NCI-H345 treated with DMSO at 0.1 percent for 48 hours (cell line): Measurements from ENCODE around the gene SERPINE1.

ENCODE experiments used
- DNase-seq: peaks from one replicate; lab custom pipeline; 2025; ENCODE audit not compliant: unreplicated experiment; lab: John Stamatoyannopoulos, UW

Gene SERPINE1

DNA sequence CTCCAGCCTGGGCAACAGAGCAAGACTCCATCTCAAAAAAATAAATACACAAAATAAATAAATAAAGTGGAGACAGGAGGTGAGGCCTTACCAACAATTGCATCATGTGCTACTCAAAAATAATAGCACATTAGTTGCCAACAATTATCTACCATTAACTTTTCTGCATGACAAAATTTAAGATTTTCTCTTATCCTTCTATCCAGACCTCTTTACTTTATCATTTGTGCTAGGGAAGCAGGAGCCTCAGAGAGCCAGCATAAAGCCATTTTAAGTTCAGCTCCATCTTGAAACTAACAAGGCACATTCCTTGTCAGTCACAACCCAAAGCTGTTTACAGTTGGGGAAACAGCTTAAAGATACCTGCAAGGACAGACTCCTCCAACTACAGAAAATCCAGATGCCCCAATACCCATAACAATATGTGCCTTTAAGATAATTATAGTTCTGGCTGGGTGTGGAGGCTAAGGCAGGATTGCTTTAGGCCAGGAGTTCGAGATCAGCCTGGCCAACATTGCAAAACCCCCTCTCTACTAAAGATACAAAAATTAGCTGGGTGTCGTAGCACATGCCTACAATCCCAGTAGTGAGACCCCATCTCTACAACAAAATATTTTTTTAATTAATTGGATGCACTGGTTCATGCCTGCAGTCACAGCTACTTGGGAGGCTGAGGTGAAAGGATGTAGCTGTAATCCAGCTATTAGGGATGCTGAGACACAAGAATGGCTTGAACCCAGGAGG, 25.2 kb downstream of the SERPINE1 start:
- no peak for DNase-seq

DNA sequence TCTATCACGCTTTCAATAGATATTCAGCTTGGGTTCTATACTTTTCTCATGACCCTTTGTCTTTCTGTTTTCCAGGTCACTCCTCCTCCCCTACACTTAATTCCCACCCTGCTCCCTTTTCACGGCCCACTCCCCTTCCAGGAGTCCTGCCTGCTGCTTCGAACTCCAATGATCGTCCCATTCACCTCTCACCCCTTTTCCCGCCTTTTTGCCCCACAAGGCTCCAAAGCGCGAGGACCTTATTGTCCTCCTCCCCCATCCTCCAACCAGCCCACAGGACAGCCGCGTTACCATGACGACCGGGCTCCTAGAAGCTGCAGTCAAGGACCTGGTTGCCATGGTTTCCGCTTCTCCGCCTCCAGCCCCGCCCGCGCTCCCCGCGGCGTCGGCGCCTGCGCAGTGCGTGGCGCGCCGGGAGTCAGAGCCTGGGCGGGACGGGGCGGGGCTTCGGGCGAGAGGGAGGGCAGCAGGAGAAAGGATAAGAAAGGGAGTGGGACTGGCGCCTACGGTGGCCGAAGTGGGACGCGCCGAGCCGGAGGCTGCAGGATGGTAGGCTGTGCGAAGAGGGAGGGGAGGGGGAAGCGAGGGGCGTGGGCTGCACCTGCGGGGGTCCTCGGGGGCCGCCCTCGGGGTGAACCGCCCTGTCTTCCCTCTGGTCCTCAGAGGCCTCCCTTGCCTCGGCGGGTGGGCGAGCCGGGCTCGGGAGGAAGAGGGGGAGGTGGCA, 27.2 kb downstream of the SERPINE1 start, which contains the start of gene AP1S1:
Gene AP1S1, plus strand, starts transcription at position 508 of the 724 bp plus-strand sequence. Its CDS starts 39 bp downstream, at position 547.
- DNase-seq, result peak; percentile 76

GRCh38 chr7:101154693-101155102, 27.8 kb downstream of the SERPINE1 start:
- no peak for DNase-seq

- DNase-seq, result no peak
Observed at GRCh38 chr7:101155303-101155702, 28.4 kb downstream of the SERPINE1 start.

DNA sequence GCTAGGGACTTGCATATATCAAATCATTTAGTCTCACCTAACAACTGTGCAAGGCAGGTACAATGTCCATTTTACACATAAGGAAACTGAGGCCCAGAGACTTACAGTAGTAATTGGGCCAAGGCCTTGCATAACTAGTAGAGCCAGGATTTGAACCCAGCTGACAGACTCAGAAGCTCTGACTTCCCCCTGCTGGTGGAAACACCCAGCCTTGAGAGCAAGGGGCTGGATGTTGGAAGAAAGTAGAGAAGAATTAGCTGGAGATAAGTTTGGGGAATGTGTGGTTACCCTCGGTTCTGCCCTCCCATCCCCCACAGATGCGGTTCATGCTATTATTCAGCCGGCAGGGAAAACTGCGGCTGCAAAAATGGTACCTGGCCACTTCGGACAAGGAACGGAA, 29.4 kb downstream of the SERPINE1 start:
- no peak for DNase-seq

- DNase-seq, result no peak
Observed at GRCh38 chr7:101156866-101157589, 30.1 kb downstream of the SERPINE1 start.

DNA sequence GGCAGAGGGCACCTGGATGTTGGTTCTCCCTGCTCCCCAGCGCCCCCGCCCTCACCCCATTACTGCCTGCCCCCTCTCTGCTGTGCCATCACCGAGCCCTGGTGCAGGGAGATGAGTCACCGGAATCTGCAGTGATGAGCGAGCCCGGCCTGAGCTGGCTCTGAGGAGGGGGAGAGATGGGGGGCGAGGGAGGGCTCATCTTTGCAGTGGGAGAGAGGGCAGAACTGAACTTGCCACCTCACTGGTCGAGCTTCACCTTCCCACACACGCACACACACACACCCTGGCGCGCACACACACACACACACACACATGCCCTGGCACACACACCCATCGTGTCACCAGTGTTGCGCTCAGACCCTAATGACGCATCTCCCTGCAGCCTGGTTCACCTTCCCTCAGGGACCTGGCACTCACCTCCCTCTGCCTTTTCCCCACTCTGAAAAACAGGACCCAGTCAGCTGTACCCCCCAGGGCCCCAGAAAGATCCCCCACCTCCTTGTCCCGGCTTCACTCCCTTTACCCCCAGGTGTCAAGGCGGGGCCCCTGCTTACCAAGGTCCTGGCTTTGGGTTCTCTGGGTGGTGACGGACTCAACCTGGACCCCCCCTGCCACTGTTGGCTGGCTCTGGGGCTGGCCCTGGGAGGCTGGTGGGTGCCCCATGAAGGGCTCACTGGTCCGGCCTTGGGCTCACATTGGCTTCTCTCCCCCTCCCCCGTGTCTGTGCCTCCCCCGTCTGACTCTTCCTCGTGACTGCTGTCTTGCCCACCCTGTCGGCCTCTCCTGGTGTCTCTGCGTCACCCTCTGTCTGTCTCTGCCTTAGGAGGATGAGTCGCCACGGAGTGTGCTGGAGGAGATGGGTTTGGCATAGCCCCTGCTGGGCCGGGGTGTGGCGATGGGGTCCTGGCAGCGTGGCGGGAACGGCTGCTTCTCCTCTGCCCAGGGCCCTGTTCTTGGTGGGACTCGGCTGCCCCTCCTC, 33.1 kb downstream of the SERPINE1 start:
- no peak for DNase-seq

- DNase-seq, result no peak
Observed at GRCh38 chr7:101160910-101161309, 34.0 kb downstream of the SERPINE1 start.

GRCh38 chr7:101161692-101162471, 35.0 kb downstream of the SERPINE1 start:
- no peak for DNase-seq

DNA sequence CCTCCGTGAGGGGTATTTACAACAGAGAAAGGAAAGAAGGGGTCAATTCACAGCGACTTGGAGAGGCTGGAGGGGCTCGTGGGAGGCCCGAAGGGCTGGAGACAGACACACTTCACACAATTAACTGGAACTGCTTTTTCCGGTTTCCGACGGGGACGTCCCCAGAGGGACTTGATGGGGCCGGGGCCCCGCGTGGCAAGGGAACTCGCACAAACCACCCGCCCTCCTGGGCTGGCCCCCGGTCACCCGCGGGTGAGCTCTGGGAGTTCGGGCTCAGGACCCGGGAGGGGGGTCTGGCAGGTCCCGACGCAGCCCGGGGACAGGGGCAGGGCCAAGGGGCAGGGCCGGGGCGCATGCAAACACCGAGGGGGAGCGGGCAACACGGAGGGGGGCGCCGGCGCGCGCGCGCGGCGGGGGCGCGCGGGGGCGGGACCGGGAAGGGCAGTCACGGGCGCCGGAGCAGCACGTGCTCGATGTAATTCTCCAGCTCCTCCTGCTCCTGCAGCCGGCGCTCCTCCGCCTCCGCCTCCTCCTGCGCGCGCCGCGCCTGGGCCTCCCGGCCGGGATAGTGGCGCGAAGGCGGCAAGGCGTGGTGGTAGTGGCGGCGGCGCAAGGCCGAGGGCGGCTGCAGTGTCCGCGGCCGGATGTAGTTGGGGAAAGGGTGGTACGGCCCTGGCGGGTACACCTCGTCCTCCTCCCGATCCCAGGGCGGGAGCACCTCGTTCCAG, 35.8 kb downstream of the SERPINE1 start:
- DNase-seq, result no peak

GRCh38 chr7:101163279-101164070, 36.6 kb downstream of the SERPINE1 start:
- DNase-seq, result no peak

DNA sequence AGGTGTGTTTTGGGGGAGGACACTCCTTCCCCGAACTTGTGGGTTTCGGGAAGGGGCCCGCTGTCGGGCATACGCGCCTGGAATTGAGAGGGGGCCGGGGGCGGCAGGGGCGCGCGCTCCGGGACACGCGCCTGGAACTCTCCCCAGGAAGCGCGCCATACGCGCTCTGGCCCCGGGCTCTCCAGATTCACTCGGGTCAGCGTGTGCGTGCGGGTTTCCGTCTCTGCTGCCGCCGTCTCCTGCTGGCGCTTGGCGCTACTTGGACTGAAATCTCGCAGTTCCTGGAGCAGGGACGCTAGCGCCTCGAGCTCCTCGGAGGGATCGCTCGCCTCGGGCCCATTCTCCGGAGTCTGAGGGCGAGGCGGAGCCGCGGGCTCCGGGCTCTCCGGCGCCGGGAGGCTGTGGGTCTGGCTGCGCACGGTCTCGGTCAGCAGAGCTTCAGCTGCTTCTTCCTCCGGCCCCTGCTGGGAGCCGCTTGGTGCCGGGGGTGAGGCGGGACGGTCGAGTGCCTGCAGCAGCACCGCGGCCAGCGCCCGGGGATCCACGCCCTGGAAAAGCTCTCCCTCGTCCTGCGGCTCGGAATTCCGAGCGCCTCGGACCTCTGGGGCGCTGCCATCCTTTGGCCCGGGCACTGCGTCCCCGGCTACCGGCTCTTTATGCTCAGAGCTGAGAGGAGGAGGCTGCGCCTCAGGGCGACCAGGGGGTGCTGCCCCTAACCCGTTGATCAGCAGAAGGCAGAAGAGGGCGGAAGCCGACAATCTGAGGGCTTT, 37.4 kb downstream of the SERPINE1 start:
- no peak for DNase-seq

GRCh38 chr7:101165075-101165957, 38.4 kb downstream of the SERPINE1 start, which contains the start of gene VGF:
VGF (minus strand) TSS chr7:101165569; CDS start chr7:101164843, 726 bp downstream.
- peak; percentile 94 for DNase-seq

GRCh38 chr7:101165958-101166647, 39.2 kb downstream of the SERPINE1 start:
- DNase-seq, result no peak

- DNase-seq, result no peak
Observed at GRCh38 chr7:101166648-101166908, 39.7 kb downstream of the SERPINE1 start.
